Sigmoid colon (tissue), 7 donors: Measurements from ENCODE around the gene PJVK. TPM values are rescaled to one million over a fixed set of nuclear protein-coding genes. Genes with fewer than 3 reads are reported as not detected.
"Not testable (repeated sequence)": the region's sequence is repeated elsewhere in the genome, so short reads cannot be mapped to it uniquely, and the experiment has no call there.

ENCODE experiments used
- DNase-seq: peaks from one replicate; pipeline ENCODE4 v3.0.0-alpha.2; 2019
- H3K27ac ChIP-seq, 4 donors: fragments of 200-600 bp; sonication (generic); one replicate each; pipeline ENCODE4 v1.5.1; 2016 to 2019; ENCODE audit warnings: mild to moderate bottlenecking in 1 of 4
- H3K27me3 ChIP-seq, 3 donors: fragments of 200-600 bp; sonication (generic); one replicate each; pipeline ENCODE4 v1.5.1; 2019; ENCODE audit warnings: mild to moderate bottlenecking in 1 of 3
- H3K36me3 ChIP-seq, 4 donors: fragments of 200-600 bp; sonication (generic); one replicate each; pipeline ENCODE4 v1.5.1; 2016 to 2019
- H3K4me1 ChIP-seq, 4 donors: fragments of 200-600 bp; sonication (generic); one replicate each; pipeline ENCODE4 v1.5.1; 2017 to 2019
- H3K4me3 ChIP-seq, 4 donors: fragments of 200-600 bp; sonication (generic); one replicate each; pipeline ENCODE4 v1.5.1; 2017 to 2019; ENCODE audit warnings: mild to moderate bottlenecking in 2 of 4, moderate library complexity in 1 of 4
- H3K9me3 ChIP-seq, 4 donors: fragments of 200-600 bp in 3 of 4; sonication (generic) in 3 of 4; one replicate each; pipeline versions ENCODE4 v1.5.1 to v1.6.1; 2013 to 2019
- CTCF ChIP-seq, 4 experiments: fragments of 450-650 bp in 3 of 4; fragments of 200-600 bp in 1 of 4; IDR thresholded peaks; one replicate each; pipeline ENCODE4 v1.5.1; 2016 to 2019; ENCODE audit warnings: antibody characterized with exemption in 4 of 4, mild to moderate bottlenecking in 3 of 4, moderate library complexity in 2 of 4
- EP300 ChIP-seq, 4 donors: sonication (generic); formaldehyde crosslinking; IDR thresholded peaks; one replicate each; pipeline ENCODE4 v1.6.1; 2017; ENCODE audit warnings: antibody characterized with exemption in 4 of 4
- POLR2A ChIP-seq, 2 donors: fragments of 450-650 bp; IDR thresholded peaks; one replicate each; pipeline ENCODE4 v1.6.1; 2016; ENCODE audit warnings: antibody characterized with exemption in 2 of 2, mild to moderate bottlenecking in 2 of 2, moderate library complexity in 2 of 2
- POLR2AphosphoS5 ChIP-seq, 4 donors: sonication (generic); formaldehyde crosslinking; IDR thresholded peaks; one replicate each; pipeline ENCODE4 v1.6.1; 2017; ENCODE audit warnings: antibody characterized with exemption in 4 of 4
- WGBS, 2 donors: extraction: QIAGEN DNeasy Blood & Tissue Kit; methylation state at CpG; one replicate each; pipeline ENCODE4 v1.1.7; 2013; 5-methylcytosine and 5-hydroxymethylcytosine counted together
- intact Hi-C: fragments of 100-400 bp; cut with DNase I; formaldehyde crosslinking; loops from one replicate; pipeline ENCODE4 v1.15.1; 2023
- polyA plus RNA-seq, 3 donors: library from polyadenylated mRNA; stranded (reverse); fragments of 200-250 nt; gene quantifications; one replicate each; pipeline ENCODE4 v1.2.3, GENCODE V29; 2013
- total RNA-seq, 4 donors: library from RNA; depleted of rRNA; stranded (reverse); fragments of >200 nt; gene quantifications; one replicate each; pipeline ENCODE4 v1.1.0, GENCODE V29; 2016
- donor health status: healthy with polysubstance abuse.
- donor health status: Bipolar disorder and iron deficiency.
- donor health status: healthy.

PJVK gene
- total and polyA plus RNA-seq, 7 donors, result 0.85 to 8.3 (median 3.0) TPM; not detected in 2

GRCh38 chr2:178419123-178419522 lies 32.1 kb upstream of the PJVK start:
- 15 to 52% methylated on average over 1 of the region's 1 CpG for WGBS, 2 donors
- H3K27me3 ChIP-seq, result no peaks in the 10 kb centered on the region
- H3K4me3 ChIP-seq, result no peak overlapping the region
- DNase-seq, result no peak
- no peaks in the 10 kb centered on the region for H3K9me3 ChIP-seq
- TF ChIP-seq EP300 (IDR thresholded peaks at IDR 0.05) (no peak), CTCF (IDR thresholded peaks at IDR 0.05) (no peak), POLR2A (IDR thresholded peaks at IDR 0.05) (no peak), POLR2AphosphoS5 (IDR thresholded peaks at IDR 0.05) (no peak)
- no peaks in the 10 kb centered on the region for H3K36me3 ChIP-seq
- no peak overlapping the region for H3K27ac ChIP-seq
- H3K4me1 ChIP-seq, result peaks cover 0 to 17% (median 5%) of the 10 kb centered on the region in 4 donors
- intact Hi-C loops, result loop anchor here (10.0 kb wide), 1 partner anchor 614 kb away; no protein-coding TSS in a partner anchor

- no peak for DNase-seq
- Histone ChIP-seq H3K27ac (no peak overlapping the region), H3K4me3 (no peak overlapping the region), H3K36me3 (no peaks in the 10 kb centered on the region), H3K27me3 (no peaks in the 10 kb centered on the region), H3K4me1 (peaks cover 0 to 4% (median 2%) of the 10 kb centered on the region in 4 donors), H3K9me3 (peaks cover 0 to 4% (median 2%) of the 10 kb centered on the region in 4 donors)
- TF ChIP-seq CTCF (IDR thresholded peaks at IDR 0.05), result no peak
- TF ChIP-seq POLR2A (IDR thresholded peaks at IDR 0.05), result no peak
- no peak for TF ChIP-seq EP300 (IDR thresholded peaks at IDR 0.05)
- no peak for TF ChIP-seq POLR2AphosphoS5 (IDR thresholded peaks at IDR 0.05)
- WGBS, 2 donors, result 44 to 50% methylated on average over 1 of the region's 1 CpG
- intact Hi-C loops, result no loop called here
These were observed 30.6 kb upstream of the PJVK start for GRCh38 chr2:178420463-178420999.

- WGBS, 2 donors, result 79 to 89% methylated on average over 3 of the region's 3 CpGs
- Histone ChIP-seq H3K27me3 (no peaks in the 10 kb centered on the region), H3K4me3 (no peak overlapping the region), H3K27ac (no peak overlapping the region), H3K4me1 (no peaks in the 10 kb centered on the region), H3K9me3 (peaks cover 0 to 6% (median 2%) of the 10 kb centered on the region in 4 donors), H3K36me3 (peaks cover 0 to 10% (median 2%) of the 10 kb centered on the region in 4 donors)
- no peak for DNase-seq
- TF ChIP-seq CTCF (IDR thresholded peaks at IDR 0.05) (no peak), POLR2A (IDR thresholded peaks at IDR 0.05) (no peak), POLR2AphosphoS5 (IDR thresholded peaks at IDR 0.05) (no peak), EP300 (IDR thresholded peaks at IDR 0.05) (no peak)
- intact Hi-C loops, result no loop called here
These were observed 29.1 kb upstream of the PJVK start for GRCh38 chr2:178422097-178422496.

- H3K27me3 ChIP-seq, H3K4me1 ChIP-seq, intact Hi-C loops, H3K27ac ChIP-seq, DNase-seq, H3K4me3 ChIP-seq, H3K9me3 ChIP-seq: not testable (repeated sequence)
- peaks cover 0 to 25% (median 2%) of the 10 kb centered on the region in 4 donors for H3K36me3 ChIP-seq
- 95% methylated on average over 5 of the region's 5 CpGs for WGBS, 2 donors
These were observed 27.4 kb upstream of the PJVK start for GRCh38 chr2:178423746-178424145.

GRCh38 chr2:178425255-178425827 lies 25.8 kb upstream of the PJVK start:
- H3K9me3 ChIP-seq, result peaks cover 0 to 6% (median 2%) of the 10 kb centered on the region in 4 donors

More at GRCh38 chr2:178425255-178425827, 25.8 kb upstream of the PJVK start:
- peaks cover 0 to 41% (median 2%) of the 10 kb centered on the region in 4 donors for H3K36me3 ChIP-seq
- H3K4me3 ChIP-seq, result no peak overlapping the region
- H3K4me1 ChIP-seq, result no peaks in the 10 kb centered on the region
- WGBS, 2 donors, result 96 to 97% methylated on average over 4 of the region's 4 CpGs
- intact Hi-C loops, result no loop called here
- no peak overlapping the region for H3K27ac ChIP-seq
- DNase-seq, result no peak
- no peaks in the 10 kb centered on the region for H3K27me3 ChIP-seq
- no peak for TF ChIP-seq POLR2A (IDR thresholded peaks at IDR 0.05)
- TF ChIP-seq EP300 (IDR thresholded peaks at IDR 0.05), result no peak
- no peak for TF ChIP-seq CTCF (IDR thresholded peaks at IDR 0.05)
- no peak for TF ChIP-seq POLR2AphosphoS5 (IDR thresholded peaks at IDR 0.05)
